IPS-20b (cell line): ENCODE results near the gene USP6.
"Not testable (repeated sequence)": the region's sequence is repeated elsewhere in the genome, so short reads cannot be mapped to it uniquely, and the experiment has no call there.

Source experiments
- H3K27ac ChIP-seq: one replicate; pipeline ENCODE4 v1.5.1; 2013; ENCODE audit warnings: low read length
- H3K27me3 ChIP-seq: 2 replicates; pipeline ENCODE4 v1.6.1; 2013; ENCODE audit warnings: mild to moderate bottlenecking, low read length, inconsistent platforms; ENCODE audit not compliant: insufficient read depth
- H3K36me3 ChIP-seq: 2 replicates; pipeline ENCODE4 v1.6.1; 2013; ENCODE audit warnings: low read depth, mild to moderate bottlenecking, inconsistent platforms, low read length, moderate library complexity; ENCODE audit not compliant: insufficient read depth
- H3K4me1 ChIP-seq: 2 replicates; pipeline ENCODE4 v1.6.1; 2013; ENCODE audit warnings: mild to moderate bottlenecking, control low read depth, inconsistent platforms, low read length, moderate library complexity; ENCODE audit not compliant: insufficient read depth
- H3K4me3 ChIP-seq: 2 replicates; pipeline ENCODE4 v1.5.1; 2013; ENCODE audit warnings: mild to moderate bottlenecking, low read length, inconsistent platforms
- H3K9ac ChIP-seq: 2 replicates; pipeline ENCODE4 v1.6.1; 2013; ENCODE audit warnings: low read depth, mild to moderate bottlenecking, inconsistent platforms, low read length, moderate library complexity
- H3K9me3 ChIP-seq: 2 replicates; pipeline ENCODE4 v1.6.1; 2013; ENCODE audit warnings: mild to moderate bottlenecking, low read depth, low read length, inconsistent platforms; ENCODE audit not compliant: insufficient read depth

Gene USP6

DNA sequence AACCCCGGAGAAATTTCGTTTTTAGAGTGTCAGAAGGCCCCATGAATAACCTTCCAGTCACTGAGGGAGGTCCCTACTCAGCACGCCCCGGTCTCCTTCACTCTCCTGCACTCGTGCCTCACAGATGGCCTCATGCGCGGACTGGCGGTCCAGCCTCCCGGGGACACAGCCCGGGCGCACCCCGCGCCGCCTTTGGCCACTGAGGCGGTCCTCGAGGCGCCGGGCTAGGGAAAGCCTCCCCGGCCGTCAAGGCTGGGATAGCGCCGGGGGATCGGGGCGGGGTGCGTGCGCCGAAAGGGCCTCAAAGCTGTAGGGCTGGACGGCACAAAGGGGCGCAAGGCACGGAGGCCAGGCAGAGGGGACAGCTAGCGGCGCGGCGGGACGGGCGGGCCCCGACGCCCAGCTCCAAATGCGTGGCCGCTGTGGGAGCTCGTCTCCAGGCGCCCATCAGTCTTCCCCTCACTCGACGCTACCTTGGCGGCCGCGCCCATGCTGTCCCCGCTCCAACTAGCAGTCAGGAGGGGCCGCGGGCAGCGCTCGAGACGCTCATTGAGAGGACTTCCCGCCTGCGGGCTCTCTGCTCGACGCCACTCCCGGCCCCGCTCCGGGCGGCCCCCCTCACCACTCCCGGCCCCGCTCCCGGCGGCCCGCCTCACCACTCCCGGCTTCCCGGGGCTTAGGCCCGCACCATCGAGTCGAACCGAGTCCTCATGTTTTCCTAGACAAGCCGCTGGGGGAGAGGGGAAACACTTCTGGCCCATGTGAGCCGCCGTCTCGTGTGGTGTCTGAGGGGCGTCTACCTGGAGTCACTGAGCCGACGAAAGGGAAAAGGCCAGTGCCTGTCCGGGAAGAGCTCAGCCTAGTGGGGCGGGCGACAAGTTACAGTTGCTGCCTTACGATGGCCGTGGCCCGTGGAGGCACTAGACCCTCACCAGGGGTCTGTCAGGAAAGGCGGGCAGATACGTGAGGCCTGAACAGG is at the start of gene USP6:
Gene USP6, plus strand, starts transcription at position 360 of the 979 bp plus-strand sequence. CDS start 14,336 bp downstream, outside the sequence.
- H3K9me3 ChIP-seq = no peaks in the 10 kb centered on the region
- H3K4me3 ChIP-seq = no peak within 1 kb of the TSS
- no peaks in the 10 kb centered on the region for H3K27me3 ChIP-seq
- H3K36me3 ChIP-seq = peaks cover 7% of the 10 kb centered on the region; the same call in 1 of the 2 replicates
- H3K4me1 ChIP-seq = no peaks in the 10 kb centered on the region; the same call in 1 of the 2 replicates
- H3K27ac ChIP-seq = no peak within 1 kb of the TSS
- no peak within 1 kb of the TSS for H3K9ac ChIP-seq

- H3K27ac ChIP-seq = no peak overlapping the region
Measured at GRCh38 chr17:5068236-5068635, 47.6 kb upstream of the USP6 start.

DNA sequence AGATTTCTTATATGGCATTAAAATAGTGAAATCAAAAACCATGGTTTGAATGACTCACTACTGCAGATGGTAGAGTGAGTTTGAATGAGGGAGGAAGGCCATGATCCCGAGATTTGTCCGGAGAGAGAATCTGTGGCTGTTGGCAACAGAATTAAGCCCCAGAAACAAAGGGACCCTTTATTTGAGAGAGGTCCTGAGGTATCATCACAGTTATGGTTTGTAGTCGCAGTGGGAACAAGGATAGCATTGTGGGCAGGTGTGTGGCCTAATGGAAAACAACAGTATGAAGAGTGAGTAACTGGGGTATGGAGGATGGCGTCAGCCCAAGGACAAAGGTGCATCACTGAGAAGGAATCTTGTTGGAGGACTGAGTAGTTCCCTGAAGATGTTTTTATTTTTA is 46.1 kb upstream of the USP6 start:
- H3K27ac ChIP-seq = no peak overlapping the region
- no peaks in the 10 kb centered on the region for H3K36me3 ChIP-seq
- H3K9me3 ChIP-seq = no peaks in the 10 kb centered on the region
- no peak overlapping the region for H3K4me3 ChIP-seq
- no peaks in the 10 kb centered on the region for H3K4me1 ChIP-seq
- no peak overlapping the region for H3K9ac ChIP-seq
- no peaks in the 10 kb centered on the region for H3K27me3 ChIP-seq

More at GRCh38 chr17:5068236-5068635, 47.6 kb upstream of the USP6 start:
- Histone ChIP-seq H3K27me3 (no peaks in the 10 kb centered on the region), H3K4me3 (no peak overlapping the region), H3K9ac (no peak overlapping the region), H3K36me3 (no peaks in the 10 kb centered on the region), H3K4me1 (no peaks in the 10 kb centered on the region), H3K9me3 (no peaks in the 10 kb centered on the region)

DNA sequence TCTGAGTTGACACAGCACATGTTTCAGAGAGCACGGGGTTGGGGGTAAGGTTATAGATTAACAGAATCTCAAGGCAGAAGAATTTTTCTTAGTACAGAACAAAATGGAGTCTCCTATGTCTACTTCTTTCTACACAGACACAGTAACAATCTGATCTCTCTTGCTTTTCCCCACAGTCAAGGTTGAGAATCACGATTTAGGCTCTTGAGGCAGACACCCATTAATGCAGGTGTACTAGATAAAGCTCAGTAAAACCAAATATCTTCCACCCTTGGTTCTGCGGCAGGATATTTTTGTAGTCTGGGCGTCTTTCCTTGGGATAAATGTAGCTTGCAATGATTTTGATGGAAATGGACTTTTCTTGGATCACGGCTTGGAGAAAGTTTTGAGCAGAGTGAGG is 40.4 kb upstream of the USP6 start:
- not testable (repeated sequence) for H3K27ac ChIP-seq, H3K36me3 ChIP-seq, H3K9me3 ChIP-seq, H3K9ac ChIP-seq, H3K4me3 ChIP-seq, H3K27me3 ChIP-seq, H3K4me1 ChIP-seq

DNA sequence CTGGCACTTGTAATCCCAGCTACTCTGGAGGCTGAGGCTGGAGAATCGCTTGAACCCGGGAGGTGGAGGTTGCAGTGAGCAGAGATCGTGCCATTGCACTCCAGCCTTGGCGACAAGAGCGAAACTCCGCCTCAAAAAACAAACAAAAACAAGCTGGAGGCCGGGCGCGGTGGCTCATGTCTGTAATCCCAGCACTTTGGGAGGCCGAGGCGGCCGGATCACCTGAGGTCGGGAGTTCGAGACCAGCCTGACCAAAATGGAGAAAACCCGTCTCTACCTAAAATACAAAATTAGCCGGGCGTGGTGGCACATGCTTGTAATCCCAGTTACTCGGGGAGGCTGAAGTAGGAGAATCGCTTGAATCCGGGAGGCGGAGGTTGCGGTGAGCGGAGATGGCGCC is 38.6 kb upstream of the USP6 start:
- H3K9me3 ChIP-seq, H3K4me3 ChIP-seq, H3K4me1 ChIP-seq, H3K36me3 ChIP-seq, H3K9ac ChIP-seq, H3K27ac ChIP-seq, H3K27me3 ChIP-seq: not testable (repeated sequence)

GRCh38 chr17:5077781-5078105 is 38.1 kb upstream of the USP6 start:
- no peaks in the 10 kb centered on the region for H3K36me3 ChIP-seq
- no peaks in the 10 kb centered on the region; the same call in 1 of the 2 replicates for H3K4me1 ChIP-seq
- no peak overlapping the region for H3K4me3 ChIP-seq
- H3K9ac ChIP-seq = no peak overlapping the region
- no peak overlapping the region for H3K27ac ChIP-seq
- H3K9me3 ChIP-seq = no peaks in the 10 kb centered on the region
- H3K27me3 ChIP-seq = no peaks in the 10 kb centered on the region; the same call in 1 of the 2 replicates

- H3K4me1 ChIP-seq = no peaks in the 10 kb centered on the region; the same call in 1 of the 2 replicates
- no peaks in the 10 kb centered on the region for H3K9me3 ChIP-seq
- no peaks in the 10 kb centered on the region; the same call in 1 of the 2 replicates for H3K27me3 ChIP-seq
- no peaks in the 10 kb centered on the region for H3K36me3 ChIP-seq
- H3K9ac ChIP-seq = no peak within 1 kb of the TSS
- H3K27ac ChIP-seq = no peak within 1 kb of the TSS
- H3K4me3 ChIP-seq = no peak within 1 kb of the TSS; the same call in 1 of the 2 replicates
Measured at GRCh38 chr17:5078106-5079028, 37.5 kb upstream of the USP6 start, which contains the start of gene ZFP3. TSS of gene ZFP3 (plus strand) at chr17:5078467. CDS start at chr17:5091505, 13,038 bp downstream.

DNA sequence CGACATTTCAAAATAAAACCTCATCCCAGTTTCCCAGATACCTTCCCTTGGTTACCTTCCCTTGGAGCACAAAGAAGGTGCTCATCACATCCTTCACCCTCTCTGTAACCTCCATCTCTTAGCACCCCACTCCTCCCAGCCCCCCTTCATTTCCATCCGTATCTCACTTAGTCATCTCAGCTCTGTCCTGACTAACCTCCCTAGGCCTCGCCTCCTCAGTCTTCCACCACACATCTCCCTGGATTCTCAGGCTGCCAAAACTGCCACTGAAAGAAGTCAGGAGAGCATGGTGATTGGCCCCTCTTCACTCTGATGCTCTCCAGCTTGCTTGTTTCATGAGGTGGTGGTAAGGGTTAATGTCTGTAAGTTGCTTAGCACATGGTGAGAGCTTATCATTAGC is 35.2 kb upstream of the USP6 start:
- H3K9me3 ChIP-seq = no peaks in the 10 kb centered on the region
- no peaks in the 10 kb centered on the region for H3K36me3 ChIP-seq
- no peaks in the 10 kb centered on the region; the same call in 1 of the 2 replicates for H3K27me3 ChIP-seq

DNA sequence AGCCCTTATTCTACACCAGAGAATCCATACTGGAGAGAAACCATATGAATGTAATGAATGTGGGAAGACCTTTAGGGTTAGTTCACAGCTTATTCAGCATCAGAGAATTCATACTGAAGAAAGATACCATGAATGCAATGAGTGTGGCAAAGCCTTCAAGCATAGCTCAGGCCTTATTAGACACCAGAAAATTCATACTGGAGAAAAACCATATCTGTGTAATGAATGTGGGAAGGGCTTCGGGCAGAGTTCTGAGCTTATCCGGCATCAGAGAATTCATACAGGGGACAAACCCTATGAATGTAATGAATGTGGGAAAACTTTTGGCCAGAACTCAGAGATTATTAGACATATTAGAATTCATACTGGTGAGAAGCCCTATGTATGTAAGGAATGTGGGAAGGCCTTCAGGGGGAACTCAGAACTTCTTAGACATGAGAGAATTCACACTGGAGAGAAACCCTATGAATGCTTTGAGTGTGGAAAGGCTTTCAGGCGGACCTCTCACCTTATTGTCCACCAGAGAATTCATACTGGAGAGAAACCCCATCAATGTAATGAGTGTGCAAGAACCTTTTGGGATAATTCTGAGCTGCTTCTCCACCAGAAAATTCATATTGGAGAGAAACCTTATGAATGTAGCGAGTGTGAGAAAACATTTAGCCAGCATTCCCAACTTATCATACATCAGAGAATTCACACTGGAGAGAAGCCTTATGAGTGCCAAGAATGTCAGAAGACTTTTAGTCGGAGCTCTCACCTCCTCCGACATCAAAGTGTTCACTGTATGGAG is 23.4 kb upstream of the USP6 start:
- Histone ChIP-seq H3K27ac (no peak overlapping the region), H3K36me3 (no peaks in the 10 kb centered on the region), H3K9me3 (peaks cover 86% of the 10 kb centered on the region), H3K4me1 (no peaks in the 10 kb centered on the region), H3K4me3 (no peak overlapping the region), H3K9ac (no peak overlapping the region), H3K27me3 (peaks cover 11% of the 10 kb centered on the region; the same call in 1 of the 2 replicates)

More for the DNA sequence above, 35.2 kb upstream of the USP6 start:
- no peaks in the 10 kb centered on the region; the same call in 1 of the 2 replicates for H3K4me1 ChIP-seq
- no peak overlapping the region for H3K9ac ChIP-seq
- no peak overlapping the region for H3K4me3 ChIP-seq
- H3K27ac ChIP-seq = no peak overlapping the region

- Histone ChIP-seq H3K4me1 (no peaks in the 10 kb centered on the region), H3K27me3 (peaks cover 12% of the 10 kb centered on the region; the same call in 1 of the 2 replicates), H3K9me3 (peaks cover 47% of the 10 kb centered on the region), H3K4me3 (peak overlapping the region; percentile 71; the same call in 1 of the 2 replicates), H3K36me3 (no peaks in the 10 kb centered on the region), H3K27ac (no peak overlapping the region), H3K9ac (no peak overlapping the region)
Measured at GRCh38 chr17:5096731-5097100, 19.1 kb upstream of the USP6 start.
